T-helper 2 cell (primary cell): ENCODE results near the gene CINP.
"Not testable (repeated sequence)": the region's sequence is repeated elsewhere in the genome, so short reads cannot be mapped to it uniquely, and the experiment has no call there.

ENCODE experiments used
- DNase-seq, 5 experiments: peaks; one replicate each; pipeline versions ENCODE4 v3.0.0 to v3.0.0-alpha.2; 2012 to 2022

The CINP gene

DNA sequence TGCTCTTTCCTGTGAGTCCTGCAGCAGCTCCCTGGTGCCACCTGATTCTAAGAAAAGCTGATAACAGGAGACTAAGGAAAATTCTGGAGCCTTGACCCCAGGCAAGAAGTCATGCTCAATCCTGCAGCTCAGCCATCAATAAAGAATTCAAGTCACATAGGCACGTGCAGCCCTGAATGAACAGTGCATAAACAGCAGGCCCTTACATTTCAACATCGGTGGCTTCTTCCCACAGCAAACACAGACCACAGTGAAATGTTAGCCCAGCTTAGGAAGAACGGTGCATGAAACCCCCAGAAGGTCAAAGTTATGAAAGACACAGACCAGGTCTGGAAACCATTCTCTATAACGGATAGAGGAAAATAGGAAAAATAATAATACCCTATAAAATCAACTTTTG is 10.5 kb downstream of the CINP start:
- no peak for DNase-seq

DNA sequence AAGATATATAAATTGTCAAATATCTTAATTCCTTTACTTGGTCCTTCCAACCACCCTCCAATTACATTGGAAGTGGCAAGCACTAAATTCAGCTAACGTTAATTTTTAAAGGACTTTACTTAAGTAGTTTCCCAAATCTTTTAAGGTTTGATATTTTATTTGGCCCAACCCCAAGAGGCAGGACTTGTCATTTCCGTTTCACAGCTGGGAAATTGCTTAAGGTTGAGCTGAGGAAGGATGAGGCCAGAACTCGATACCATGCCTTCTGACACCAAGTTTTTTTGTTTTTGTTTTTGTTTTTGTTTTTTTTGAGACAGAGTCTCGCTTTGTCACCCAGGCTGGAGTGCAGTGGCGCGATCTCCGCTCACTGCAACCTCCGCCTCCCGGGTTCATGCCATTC is 11.1 kb downstream of the CINP start:
- not testable (repeated sequence) for DNase-seq

DNA sequence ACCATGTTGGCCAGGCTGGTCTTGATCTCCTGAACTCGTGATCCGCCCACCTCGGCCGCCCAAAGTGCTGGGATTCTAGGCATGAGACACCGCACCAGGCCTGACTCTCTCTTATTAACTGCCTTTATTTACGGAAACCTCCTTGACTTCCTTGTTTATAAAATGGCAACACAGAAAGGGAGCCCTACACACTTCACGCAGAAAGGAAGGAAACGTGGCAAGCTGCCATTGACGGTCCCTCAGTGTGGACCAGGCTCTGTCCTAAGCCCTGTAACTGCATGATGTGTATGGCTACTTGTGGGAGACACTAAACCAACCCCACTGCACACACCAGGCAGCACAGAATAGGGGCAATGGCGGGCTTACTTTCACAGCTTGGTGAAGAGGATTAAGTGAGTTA is 11.7 kb downstream of the CINP start:
- DNase-seq: no peak

DNA sequence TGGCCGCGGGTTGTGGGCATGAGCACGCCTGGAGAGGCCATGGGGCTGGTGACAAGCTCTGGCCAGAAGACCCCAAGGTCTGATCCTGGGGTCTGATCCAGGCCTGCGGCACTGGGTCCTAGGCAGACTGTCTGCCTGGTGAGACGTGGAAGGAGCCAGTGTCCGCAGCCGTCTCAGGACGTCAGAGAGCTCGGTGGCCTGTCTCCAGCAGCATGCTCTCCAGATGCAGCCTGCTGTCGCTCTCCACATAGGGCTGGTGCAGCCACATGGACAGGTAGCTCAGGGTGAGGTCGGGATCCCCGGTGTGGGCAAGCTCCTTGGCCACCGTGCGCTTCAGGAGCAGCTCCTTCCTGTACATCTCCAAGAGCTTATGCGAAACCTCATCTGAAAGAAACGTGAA is 14.3 kb downstream of the CINP start:
- no peak for DNase-seq

DNA sequence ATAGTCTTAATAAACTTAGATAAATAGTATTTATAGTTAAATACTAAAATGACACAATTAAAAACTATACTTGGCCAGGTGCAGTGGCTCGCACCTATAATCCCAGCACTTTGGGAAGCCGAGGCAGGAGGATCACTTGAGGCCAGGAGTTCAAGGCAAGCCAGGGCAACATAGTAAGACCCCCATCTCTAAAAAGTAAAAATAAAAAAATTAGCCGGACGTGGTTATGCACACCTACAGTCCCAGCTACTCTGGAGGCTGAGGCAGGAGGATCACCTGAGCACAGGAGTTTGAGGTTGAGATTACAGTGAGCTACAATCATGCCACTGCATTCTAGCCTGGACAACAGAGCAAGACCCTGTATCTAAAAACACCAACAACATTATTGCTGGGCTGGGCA is 16.0 kb downstream of the CINP start:
- no peak for DNase-seq

DNA sequence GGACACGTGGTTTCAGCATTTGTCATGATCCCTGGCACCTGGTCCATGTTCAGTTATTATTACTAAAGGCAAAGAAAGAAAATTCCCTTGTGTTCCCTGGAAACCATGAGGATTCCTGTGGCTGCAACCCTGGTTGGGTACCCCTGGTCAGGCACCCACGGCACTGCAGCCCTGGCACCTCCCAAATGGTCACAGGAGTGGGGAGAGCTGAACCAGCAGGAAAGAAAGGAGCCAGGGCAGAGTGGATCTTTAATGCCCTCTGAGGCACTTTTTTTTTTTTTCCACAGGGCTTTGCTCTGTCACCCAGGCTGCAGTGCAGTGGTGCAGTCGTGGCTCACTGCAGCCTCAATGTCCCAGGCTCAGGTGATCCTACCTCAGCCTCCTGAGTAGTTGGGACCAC is 17.5 kb downstream of the CINP start:
- no peak for DNase-seq

DNA sequence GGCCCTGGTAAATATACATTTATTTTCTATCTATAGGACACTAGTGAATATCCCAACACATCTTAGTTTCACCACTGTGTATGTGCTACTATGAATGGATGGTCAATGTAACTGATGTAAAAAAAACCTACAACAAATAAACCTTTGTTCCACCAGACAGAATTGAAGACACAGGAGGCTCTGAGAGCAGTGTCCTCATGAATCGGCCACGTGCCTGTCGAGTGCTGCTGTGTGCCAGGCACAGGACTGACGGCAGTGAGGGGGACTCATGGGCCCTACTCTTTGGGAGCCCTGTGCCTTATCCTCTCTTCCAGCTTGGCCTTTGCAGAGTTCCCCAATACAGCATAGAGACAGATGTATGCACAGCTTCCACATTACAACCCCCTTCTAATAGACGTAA is 18.2 kb downstream of the CINP start:
- no peak for DNase-seq

DNA sequence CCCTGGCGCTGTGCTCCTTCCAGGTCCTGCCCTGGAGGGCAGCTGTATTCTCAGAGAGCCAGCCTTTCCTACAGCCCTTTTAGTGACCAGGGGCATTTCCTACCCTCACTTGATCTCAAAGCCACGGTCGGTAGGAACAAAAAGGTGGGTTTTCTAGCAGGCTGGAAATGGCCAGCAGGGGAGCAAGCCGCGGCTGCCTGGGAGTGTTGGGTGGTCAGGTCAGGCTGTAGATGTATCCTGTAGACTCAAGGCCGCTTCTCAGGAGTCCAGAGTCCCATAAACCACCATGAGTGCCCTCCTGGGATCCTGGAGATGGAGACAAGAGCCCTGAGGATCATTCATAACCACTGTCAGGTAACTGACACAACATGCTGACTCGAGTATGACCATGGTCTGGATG is 18.6 kb downstream of the CINP start:
- no peak for DNase-seq

DNA sequence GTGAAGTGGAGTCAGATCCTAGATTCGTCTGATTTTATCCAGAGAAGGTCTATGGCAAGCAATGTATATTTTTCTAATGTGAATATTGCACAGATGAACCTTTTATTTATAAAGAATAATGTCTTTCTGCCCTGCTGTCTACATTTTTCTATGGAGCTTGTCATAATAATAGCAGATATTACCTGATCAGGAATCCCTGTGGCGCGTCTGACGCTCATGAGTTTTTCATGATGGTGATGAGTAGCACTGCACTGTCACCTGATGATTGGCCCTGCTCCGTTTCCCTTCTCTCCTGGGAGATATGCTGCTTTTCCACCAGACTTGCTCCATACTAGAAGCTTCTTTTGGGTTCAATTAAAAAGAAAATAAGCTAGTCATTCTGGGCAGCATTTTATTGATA is 20.5 kb downstream of the CINP start:
- DNase-seq: no peak

DNA sequence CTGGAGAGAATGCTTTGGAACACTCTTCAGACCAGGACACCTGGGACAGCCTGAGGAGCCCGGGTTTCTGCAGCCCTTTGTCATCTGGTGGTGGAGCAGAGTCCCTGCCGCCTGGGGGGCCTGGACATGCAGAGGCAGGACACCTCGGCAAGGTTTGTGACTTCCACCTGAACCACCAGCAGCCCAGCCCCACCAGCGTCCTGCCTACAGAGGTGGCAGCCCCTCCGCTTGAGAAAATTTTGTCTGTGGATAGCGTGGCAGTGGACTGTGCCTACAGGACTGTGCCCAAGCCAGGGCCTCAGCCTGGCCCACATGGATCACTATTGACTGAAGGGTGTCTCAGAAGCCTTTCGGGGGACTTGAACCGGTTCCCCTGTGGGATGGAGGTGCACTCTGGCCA is 21.1 kb downstream of the CINP start:
- DNase-seq: no peak

DNA sequence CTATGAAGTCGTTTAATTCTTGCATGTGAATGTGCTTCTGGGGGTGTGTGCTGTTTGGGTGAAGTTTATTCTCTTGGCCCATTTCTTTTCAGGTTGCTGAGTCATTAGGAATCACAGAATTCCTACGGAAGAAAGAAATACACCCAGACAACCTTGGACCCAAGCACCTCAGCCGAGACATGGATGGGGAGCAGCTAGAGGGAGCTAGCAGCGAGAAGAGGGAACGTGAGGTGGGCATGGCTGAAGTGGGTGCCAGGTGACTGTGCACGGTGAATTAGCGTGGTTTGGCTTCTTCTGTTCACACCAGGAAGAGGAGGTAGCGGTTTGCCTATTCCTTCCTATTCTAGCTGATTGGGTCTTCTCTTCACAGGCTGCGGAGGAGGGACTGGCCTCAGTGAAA is 24.0 kb downstream of the CINP start:
- DNase-seq: no peak

DNA sequence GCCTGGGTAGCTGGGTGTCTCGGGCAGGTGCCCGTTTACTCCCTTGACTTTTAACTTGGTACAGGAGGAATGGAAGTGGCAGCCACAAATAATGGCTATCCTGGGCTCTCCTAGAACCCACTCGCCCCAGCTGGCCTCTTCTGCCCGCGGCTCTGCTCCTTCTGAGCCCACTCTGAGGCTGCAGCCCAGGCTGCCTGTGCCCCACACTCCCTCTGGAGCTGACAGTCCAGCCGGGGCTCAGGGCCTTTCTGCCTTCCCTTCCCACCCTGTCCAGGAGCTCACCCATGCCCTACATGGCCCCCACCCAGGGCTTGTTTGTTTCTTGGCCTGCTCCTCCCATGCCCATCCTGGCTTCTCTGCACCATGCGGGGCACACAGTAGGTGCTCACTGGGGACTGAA is 27.5 kb downstream of the CINP start:
- DNase-seq: no peak

DNA sequence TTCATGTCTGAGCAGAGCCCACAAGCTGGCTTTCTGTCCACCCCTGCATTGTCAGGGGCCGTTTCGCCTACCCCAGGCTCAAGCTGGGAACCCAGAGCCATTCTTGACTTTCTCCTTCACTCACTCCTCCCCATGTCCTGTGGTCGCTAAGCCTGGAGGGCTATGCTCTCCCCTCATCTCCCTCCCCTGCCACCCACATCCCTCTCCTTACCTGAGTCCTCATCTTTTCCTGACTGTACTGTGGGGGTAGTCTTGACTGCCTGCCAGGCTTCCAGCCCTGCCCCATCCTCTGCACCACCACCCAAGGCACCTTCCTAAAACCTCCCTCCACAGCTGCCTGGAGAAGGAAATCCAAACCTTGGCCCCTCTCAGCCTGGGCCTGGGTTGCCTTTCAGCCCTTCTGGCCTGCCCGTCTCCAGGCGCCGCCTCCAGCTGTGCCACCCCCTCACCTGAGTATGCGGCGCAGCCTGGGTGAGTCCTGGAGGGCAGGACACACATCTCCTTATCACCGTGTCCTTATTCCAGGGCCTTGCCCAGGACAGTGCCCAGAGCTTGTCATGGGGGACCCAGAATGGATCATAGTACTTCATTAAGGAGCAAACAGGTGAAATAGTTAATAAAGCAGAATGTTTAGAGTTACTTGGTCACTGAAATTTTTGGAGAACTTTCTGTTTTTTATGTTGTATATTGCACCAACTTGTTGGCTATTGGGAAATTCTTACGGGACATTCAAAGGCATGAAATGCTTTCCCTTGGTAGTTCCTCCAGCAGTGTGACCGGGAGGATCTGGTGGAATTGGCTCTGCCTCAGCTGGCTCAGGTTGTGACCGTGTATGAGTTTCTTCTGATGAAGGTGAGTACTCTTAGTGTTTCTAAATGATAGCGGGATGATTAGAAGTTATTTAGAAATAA is 28.6 kb downstream of the CINP start:
- no peak for DNase-seq

DNA sequence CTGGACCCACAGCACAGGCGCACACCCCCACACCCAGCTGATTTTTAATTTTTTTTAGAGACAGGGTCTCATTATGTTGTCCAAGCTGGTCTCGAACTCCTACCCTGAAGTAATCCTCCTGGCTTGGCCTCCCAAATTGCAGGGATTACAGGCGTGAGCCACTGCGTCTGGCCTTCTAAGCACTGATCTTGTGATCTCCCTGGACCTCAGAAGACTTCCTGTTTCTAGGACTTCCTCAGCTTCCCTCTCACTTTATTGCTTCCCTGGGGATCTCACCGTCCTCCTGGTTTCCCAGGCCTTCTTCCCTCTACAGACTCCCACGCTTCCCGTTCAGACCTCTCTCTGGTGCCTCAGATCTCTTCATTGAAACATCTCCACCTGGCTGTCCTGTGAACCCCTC is 29.3 kb downstream of the CINP start:
- no peak for DNase-seq

DNA sequence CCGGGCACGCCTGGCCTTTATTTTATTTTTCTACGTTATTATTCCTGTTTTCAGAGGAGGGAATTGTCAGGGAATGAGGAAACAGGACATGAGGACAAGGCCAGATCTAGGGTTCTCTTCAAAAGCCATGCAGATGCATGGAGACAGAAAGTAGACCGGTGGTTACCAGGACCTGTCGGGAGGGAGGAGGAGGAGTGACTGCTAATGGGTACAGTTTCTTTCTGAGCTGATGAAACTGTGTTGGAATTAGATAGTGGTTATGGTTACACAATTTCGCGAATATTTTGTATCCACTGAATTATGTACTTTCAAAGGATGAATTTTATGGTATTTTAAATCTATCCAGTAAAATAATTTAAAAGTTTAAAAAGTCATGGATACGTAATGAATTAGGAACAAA is 31.9 kb downstream of the CINP start:
- DNase-seq: no peak

DNA sequence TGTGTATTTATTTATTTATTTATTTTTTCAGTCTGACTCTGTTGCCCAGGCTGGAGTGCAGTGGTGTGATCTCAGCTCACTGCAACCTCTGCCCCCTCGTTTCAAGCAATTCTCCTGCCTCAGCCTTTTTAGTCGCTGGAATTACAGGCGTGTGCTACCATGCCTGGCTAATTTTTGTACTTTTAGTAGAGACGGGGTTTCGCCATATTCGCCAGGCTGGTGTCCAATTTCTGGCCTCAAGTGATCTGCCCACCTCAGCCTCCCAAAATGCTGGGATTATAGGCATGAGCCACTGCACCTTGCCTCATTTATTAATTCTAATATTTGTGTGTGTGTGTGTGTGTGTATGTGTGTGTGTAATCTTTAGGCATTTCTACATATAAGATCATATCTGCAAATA is 33.3 kb downstream of the CINP start:
- not testable (repeated sequence) for DNase-seq

DNA sequence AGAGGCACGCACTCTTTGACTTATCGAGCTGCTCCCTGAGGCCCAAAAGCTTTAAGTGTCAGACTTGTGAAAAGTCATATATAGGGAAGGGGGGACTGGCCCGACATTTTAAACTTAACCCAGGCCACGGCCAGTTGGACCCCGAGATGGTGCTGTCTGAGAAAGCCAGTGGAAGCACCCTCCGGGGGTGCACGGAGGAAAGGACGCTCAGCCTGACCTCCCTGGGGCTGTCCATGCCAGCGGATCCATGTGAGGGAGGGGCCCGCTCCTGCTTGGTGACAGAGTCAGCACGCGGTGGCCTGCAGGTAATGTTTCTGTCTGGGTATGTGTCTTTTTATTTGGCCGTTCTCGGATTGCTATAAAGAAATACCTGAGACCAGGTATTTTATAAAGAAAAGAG is 36.1 kb downstream of the CINP start:
- DNase-seq: no peak

DNA sequence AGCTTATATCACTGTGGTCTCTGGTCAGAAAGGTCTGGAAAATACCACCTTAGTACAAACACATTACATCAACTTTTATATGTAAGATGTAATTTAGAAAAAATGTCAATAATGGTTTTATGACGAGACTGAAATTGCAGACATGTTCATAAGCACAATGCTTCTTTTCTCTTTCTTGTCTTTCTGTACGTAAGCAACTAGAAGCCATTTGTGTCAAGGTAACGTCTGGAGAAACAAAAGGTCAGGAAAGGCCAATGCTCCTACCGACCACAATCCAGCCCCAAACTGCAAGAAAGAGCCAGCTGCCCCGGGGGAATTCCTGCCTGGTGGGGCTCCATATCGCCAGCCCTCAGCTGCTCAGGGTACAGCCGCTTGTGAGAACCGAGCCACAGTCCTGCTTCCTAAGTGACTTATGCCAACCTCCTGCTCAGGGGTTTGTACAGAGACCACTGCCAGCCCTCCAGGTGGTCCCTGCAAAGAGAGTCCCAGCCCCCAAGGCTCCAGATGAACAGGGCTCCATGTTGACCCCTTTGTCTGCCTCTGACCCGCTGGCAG is 36.8 kb downstream of the CINP start:
- DNase-seq: no peak

DNA sequence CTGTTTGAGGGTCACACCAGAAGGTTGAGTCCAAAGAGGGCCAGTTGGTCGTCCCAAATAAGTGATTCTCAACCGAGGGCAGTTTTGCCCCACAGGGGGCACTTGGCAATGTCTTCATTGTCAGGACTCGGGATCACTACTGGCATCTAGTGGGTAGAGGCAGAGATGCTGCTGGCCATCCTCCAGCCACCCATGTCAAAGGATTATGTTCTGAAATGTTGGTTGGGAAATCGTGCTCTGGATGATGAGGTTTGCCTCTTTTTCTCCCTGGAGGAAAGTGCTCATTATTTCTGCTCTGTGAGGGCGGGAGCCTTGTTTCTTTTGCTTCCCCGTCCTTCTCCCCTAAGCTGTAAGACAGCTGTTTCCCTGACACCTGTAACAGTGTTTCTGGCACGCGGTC is 39.6 kb downstream of the CINP start:
- peak in 1 of 5 experiments; percentile 31 for DNase-seq

DNA sequence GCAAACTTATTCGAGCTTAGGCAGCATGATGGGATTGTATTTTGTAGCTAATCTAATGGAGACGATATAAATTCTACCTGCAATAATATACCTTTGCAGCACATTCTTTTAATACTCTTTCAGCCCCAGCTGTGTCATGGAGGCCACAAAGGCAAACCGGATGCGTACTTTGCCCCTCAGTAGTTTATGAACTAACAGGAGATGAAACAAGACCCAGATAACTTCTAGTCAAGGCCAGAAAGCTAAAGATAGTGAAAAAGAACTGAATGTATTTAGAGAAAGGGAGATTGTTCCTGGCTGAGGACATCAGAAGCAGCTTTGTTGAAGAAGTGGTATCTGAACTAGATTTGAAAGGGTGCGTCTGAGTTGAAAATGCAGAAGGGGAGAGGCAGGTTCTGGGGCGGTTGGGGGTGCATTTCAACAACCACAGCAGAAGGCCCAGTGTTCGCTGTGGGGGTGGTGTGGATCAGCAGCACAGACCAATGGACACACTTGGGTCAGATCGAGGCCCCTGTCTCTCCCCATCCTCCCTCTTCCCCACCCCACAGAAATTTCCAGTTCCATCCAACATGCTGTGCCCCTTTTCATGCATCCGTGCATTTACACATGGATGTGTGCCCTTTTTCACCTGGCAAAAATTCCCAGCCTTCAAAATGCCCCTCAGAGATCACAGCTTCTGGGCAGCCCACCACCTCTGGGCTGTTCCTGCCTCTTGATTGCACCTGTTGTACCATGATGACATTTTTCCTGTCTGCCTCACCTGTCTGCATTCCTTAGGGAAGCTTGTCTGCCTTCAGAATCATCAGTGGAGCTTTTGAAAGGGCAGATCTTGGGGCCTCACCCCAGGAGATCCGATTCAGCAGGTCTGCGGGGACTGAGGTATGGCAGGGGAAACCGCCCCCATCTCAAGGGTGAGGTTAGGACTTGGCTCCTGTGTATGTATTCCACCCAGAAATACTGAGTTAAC is 41.0 kb downstream of the CINP start:
- no peak for DNase-seq

DNA sequence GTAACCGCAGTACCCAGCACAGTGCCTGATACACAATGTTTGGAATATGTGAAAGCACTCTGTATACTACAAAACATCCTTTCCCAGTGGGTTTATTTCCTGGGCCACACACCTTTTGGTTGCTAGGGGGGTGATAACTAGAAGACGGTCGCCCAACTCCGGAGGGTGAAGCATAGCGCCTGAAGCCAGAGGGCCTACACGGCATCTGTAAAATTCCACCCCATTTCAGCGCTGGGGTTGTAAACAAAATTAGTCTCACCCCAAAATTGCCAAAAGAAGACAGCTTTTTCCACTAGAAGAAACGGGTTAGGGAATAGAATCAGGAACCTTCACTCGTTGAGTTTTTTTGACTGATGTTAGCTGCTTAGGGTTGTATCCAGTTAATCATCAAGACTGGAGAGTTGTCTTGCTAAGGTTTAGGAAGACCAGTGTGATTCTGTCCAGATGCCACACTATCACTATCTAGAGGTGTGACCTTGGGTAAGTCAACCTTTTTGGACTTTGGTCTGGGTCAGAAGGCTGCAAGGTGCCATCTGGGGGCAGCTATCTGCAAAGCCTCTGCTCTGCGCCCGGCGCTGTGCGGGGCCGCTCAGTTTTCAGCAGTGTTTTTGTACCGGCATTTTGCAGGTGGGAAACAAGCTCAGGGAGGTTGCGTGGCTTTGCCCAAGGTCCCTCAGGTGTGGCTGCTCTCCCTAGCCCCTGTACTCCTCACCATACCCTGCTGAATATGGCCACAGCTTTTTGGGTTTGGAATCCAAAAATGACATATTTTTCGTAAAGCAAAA is 41.8 kb downstream of the CINP start:
- no peak for DNase-seq

DNA sequence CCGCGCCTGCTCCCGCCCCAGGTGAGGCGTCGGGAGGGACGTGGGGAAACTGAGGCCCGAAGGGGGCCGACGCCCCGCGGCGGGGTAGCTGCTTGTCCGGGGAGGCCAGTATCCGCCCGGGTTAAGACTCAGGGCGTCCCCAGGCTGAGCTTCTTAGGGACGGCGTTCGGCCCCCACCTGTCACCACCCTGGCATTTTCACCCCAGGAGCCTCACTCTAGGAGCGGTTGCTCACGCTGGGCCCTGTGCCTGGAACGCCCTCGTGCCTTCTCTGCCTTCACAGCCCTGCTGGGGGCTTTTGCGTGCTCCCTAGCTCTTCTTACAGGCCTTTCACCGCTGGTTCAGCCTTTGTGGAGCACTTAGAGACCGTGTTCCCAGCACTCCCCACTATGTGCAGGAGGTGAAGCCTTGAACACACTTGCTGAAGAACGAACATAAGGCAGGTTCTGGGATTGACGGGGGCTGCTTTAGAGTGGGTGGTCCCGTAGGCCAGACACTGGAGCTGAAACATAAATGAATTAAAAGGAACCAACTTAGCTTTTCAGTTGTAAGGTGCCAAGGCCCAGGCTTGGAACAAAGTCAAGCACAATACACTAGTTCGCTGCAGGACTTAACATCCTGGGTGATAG is 42.5 kb downstream of the CINP start:
- DNase-seq: peak; percentile 16 to 52 (median 27)
